GM21360 (cell line): ENCODE data around the gene RIMBP2.
"Not testable (repeated sequence)": the region's sequence is repeated elsewhere in the genome, so short reads cannot be mapped to it uniquely, and the experiment has no call there.

Source experiments
- ATAC-seq: cut with Tn5 transposase; IDR thresholded peaks from one replicate; pipeline ENCODE4 v1.9.1; 2021; ENCODE audit warnings: mild to moderate bottlenecking, moderate library complexity; ENCODE audit not compliant: unreplicated experiment

RIMBP2 gene

GRCh38 chr12:130742112-130742511 lies 26.0 kb upstream of the RIMBP2 start:
- ATAC-seq = no peak

GRCh38 chr12:130739571-130739970 lies 23.5 kb upstream of the RIMBP2 start:
- no peak for ATAC-seq

DNA sequence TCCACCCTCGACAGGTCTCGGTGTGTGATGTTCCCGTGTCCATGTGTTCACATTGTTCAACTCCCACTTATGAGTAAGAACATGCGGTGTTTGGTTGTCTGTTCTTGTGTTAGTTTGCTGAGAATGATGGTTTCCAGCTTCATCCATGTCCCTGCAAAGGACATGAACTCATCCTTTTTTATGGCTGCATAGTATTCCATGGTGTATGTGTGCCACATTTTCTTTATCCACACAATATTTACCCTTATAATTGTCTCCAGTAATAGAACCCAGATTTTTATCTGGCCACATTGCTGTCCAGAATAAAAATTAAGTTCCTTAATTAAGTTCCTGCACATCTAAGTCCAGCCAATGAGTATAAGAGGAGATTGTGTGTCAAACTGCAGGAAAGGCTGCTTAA lies 22.3 kb upstream of the RIMBP2 start:
- ATAC-seq = not testable (repeated sequence)

DNA sequence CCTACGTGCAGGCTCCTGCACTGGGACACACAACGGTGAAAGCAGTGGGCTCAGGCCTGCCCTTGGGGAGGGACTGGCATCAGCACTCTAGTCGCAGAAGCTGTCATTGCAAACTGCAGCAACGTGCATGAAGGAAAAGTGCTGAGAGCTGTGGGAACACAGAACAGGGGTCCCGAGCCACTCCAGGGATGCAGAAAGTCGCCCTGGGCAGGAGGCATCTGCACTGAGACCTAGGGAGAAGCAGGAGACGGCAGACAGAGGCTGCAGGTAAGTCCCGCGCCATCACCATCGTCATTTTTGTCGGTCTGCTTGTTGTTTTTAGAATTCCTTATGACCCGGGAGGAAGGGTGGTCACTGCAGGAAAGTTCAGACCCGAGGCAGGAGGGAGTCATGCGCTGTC lies 21.6 kb upstream of the RIMBP2 start:
- ATAC-seq = no peak

DNA sequence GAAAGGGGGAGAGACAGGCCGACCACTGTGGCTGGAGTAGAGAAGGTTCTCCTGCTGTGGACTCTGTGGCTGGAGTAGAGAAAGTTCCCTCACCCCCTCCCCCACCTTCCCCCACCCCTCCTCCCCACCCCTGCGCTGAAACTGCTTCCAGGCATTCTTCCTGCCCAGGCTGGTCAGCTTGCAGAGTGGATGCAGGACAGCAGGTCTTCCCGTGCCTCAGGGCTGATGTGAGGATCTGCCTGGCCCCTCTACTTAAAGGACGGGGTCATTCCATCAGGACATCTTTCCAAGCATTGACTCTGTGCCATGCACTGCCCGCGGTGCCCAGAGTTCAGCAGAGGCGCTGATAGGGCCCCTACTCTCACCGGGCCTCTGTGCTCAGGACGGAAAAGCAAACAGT lies 13.2 kb upstream of the RIMBP2 start:
- no peak for ATAC-seq

DNA sequence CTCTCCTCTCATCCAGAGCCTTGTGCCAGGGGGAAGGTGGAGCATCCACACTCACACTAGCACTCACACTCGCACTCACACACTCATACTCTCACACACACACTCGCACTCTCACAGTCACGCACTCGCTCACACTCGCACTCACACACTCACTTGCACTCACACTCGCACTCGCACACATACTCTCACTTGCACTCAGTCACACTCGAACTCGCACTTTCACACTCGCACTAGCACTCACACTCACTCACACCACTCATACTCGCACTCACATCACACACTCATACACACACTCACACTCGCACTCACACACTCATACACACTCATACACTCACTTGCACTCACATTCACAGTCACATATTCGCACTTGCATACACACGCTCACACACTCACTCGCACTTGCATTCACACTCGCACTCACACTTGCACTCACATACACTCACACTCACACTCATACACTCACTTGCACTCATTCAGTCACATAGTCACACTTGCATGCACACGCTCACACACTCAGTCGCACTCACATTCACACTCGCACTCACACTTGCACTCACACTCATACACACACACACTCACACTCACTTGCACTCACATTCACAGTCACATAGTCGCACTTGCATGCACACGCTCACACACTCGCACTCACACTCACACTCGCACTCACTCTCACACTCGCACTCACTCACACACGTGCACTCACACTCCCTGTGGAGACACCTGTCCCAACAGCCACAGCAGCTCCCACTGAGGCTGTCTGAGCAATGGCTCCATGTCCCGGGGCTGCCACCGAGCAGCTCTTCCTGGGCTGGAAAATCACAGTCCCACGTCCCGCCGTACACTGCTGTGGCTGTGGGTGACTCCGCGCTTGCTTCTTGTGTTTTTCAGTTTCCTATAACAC lies 12.3 kb upstream of the RIMBP2 start:
- ATAC-seq = no peak

- ATAC-seq = no peak
Observed at GRCh38 chr12:130719263-130719859, 3.3 kb upstream of the RIMBP2 start.

- ATAC-seq = no peak
Observed at GRCh38 chr12:130717752-130718151, 1.7 kb upstream of the RIMBP2 start.

- ATAC-seq = no peak
Observed at GRCh38 chr12:130716969-130717366, 869 bp upstream of the RIMBP2 start.

DNA sequence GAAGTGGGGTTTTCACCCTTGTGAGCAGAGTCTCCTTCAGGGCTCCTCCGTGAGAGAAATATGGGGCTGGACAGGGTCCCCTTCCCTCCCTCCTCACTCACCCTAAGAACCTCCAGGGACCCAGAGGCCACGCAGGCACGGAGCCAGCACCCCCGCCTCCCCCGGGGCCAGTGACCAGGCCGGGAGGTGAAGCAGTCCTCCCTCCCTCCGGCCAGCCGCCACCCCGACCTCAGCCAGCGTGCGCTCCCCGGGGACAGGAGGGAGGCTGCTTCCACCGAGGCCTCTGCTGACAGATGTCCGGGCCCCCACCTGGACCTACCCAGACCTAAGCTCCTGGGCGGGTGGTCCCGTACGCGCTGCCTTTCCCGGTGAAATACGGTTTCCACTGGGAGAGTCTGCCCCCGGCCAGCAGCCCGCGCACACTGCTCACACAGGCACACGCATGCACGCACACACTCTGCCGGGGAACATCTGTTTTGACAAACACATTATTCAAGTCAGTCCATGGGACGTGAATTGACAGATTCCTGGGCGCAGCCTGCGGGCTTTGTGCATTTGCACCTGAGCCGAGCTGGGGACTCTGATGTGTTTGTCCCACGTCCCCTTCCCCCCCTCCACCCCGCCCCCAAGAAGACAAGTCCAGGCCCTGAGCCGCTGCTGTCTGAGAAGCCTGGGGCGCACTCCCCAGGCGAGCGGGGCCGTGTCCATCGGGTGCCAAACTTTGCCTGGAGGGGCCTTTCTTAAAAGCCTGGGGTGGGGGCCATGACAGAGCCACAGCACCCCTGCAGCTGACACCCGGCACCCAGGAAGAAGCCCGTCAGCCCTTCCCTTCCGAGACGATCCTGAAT lies 725 bp downstream of the RIMBP2 start:
- no peak for ATAC-seq

- no peak for ATAC-seq
Observed at GRCh38 chr12:130714591-130715149, 1.4 kb downstream of the RIMBP2 start.

GRCh38 chr12:130714091-130714590 lies 2.0 kb downstream of the RIMBP2 start:
- no peak for ATAC-seq

DNA sequence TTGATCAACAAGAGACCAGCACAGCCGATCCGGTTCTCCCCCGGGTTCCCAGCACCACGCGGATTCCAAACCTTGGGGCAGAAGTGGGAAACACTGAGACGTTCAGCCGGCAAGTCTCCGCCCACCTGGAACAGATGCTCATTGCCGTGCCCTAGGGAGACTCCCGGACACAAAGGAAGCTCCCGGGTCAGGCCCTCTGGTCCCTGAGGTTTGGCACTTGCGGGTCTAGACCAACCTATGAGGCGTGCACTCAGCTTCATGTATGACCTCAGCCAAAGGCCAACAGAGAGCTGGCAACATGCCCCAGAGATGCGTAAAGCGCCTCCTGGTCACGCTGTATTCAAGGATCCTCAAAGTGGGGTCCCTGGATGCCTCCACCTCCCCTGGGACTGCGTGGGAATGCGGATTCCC lies 2.5 kb downstream of the RIMBP2 start:
- no peak for ATAC-seq

DNA sequence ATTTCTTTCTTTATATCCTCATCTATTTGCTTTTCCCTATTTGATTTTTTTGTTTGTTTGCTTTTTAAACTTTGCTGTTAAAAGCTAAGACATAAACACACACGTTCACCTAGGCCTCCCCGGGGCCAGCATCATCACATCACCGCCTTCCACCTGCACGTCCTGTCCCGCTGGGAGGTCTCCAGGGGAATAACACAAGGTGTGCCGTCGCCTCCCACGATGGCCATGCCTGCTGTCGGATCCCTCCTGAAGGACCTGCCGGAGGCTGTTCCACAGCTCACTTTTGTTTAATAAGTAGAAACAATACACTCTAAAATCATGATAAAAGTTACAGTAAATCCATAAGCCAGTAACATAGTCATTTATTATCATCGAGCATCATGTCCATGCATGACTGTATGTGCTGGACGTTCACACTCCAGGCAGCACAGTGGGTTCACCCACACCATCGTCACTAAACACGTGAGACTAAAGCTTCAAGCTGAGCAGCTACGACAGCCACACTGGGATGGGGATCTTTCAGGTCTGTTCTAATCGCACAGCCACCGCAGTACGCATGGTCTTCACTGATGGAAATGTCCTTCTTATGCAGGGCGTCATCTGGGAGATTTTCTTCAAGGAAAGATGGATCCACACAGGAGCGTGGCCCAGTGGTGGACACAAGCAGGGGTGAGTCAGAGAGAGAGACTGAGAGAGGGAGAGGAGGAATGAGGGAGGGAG lies 3.6 kb downstream of the RIMBP2 start:
- ATAC-seq = no peak

GRCh38 chr12:130711756-130712155 lies 4.3 kb downstream of the RIMBP2 start:
- ATAC-seq = no peak

DNA sequence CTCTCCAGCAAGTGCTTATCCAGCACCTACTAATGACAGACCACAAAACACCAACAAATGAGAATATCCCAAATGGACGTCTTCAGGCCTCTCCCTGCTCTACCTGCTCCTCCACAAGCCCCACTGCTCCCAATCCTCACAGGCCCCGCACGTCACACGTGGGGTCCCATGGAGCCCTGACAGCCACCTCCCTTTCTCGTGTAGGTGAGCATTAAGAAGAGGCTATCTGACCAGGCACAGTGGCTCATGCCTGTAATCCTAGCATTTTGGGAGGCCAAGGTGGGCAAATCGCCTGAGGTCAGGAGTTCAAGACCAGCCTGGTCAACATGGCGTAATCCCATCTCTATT lies 5.4 kb downstream of the RIMBP2 start:
- ATAC-seq = no peak

DNA sequence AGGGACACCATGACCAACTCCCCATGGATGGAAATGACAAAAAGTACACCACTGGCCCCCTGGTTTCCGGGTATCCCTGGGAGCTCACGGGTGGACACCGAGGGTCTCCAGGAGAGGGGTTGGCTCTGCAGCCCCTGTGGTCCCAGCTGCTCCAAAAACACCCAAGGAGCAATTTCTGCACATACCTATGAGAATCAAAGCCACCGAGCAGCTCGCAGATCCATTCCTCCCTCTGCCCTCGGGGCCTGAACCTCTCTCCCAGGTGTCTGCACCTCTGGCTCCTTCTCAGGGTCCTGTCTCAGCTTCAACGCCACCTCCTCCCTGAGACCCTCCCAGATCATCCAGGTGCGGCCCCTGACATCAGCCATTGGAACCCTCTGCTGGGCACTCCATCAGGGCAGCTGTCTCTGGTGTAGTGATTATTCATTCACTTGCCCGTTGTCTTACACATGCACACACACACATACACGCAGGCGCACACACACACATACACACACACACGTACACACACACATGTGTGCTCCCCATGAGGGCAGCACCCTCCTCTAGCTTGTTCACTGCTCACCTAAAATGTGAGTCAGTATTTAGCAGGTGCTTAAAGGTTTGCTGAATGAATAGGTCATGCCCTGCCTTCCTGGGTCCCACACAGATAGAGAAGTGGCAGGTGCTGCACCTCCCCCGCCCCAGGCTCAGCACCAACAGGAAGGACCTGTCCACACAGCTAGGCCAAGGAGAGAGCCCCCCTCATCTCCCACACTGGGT lies 5.9 kb downstream of the RIMBP2 start:
- no peak for ATAC-seq

- no peak for ATAC-seq
Observed at GRCh38 chr12:130709151-130709970, 6.7 kb downstream of the RIMBP2 start.

- ATAC-seq = no peak
Observed at GRCh38 chr12:130708648-130709047, 7.5 kb downstream of the RIMBP2 start.
